ENCODE measurements around the gene METTL8.

The METTL8 gene
- total RNA-seq: 17.8 to 30.2 (median 25.2) reads per million in 4 donors

- DNase-seq: no peak
These were observed at the start of gene METTL8 for GRCh38 chr2:171433763-171434012. Gene METTL8, minus strand, starts transcription at chr2:171433990. Its CDS starts 41,805 bp downstream, at chr2:171392185.

- no peak for DNase-seq
These were observed 49.1 kb upstream of the METTL8 start for GRCh38 chr2:171482877-171483276.

GRCh38 chr2:171482308-171482707 lies 48.5 kb upstream of the METTL8 start:
- DNase-seq: no peak

GRCh38 chr2:171480908-171481307 lies 47.1 kb upstream of the METTL8 start:
- no peak for DNase-seq

- DNase-seq: peak in 1 of 5 donors; percentile 21
These were observed 45.5 kb upstream of the METTL8 start for GRCh38 chr2:171479154-171479814.

- DNase-seq: no peak
These were observed 44.6 kb upstream of the METTL8 start for GRCh38 chr2:171478345-171478744.

- DNase-seq: no peak
These were observed 42.2 kb upstream of the METTL8 start for GRCh38 chr2:171475979-171476378.

- DNase-seq: no peak
These were observed 36.3 kb upstream of the METTL8 start for GRCh38 chr2:171470129-171470528.

GRCh38 chr2:171469176-171469575 lies 35.4 kb upstream of the METTL8 start:
- no peak for DNase-seq

- no peak for DNase-seq
These were observed 26.7 kb upstream of the METTL8 start for GRCh38 chr2:171460537-171460936.

- DNase-seq: no peak
These were observed 25.7 kb upstream of the METTL8 start for GRCh38 chr2:171459498-171459897.

- DNase-seq: no peak
These were observed 19.0 kb upstream of the METTL8 start for GRCh38 chr2:171452773-171453172.

GRCh38 chr2:171451074-171451473 lies 17.3 kb upstream of the METTL8 start:
- no peak for DNase-seq

- DNase-seq: no peak
These were observed 13.9 kb upstream of the METTL8 start for GRCh38 chr2:171447675-171448074.

- no peak for DNase-seq
These were observed 7.7 kb upstream of the METTL8 start for GRCh38 chr2:171441470-171441869.

GRCh38 chr2:171436307-171436706 lies 2.5 kb upstream of the METTL8 start:
- DNase-seq: no peak

GRCh38 chr2:171434013-171434989 lies 511 bp upstream of the METTL8 start, which contains the start of gene DCAF17:
Gene DCAF17, plus strand, starts transcription at chr2:171434226. Its CDS starts 352 bp downstream, at chr2:171434578.
- DNase-seq: peak; percentile 86 to 98 (median 90)

- DNase-seq: peak in 2 of 5 donors; percentile 23 to 47
These were observed 624 bp downstream of the METTL8 start for GRCh38 chr2:171432969-171433762.

GRCh38 chr2:171432206-171432968 lies 1.4 kb downstream of the METTL8 start:
- DNase-seq: no peak

- no peak for DNase-seq
These were observed 2.1 kb downstream of the METTL8 start for GRCh38 chr2:171431677-171432167.

- no peak for DNase-seq
These were observed 3.0 kb downstream of the METTL8 start for GRCh38 chr2:171430516-171431410.

Measured in T-helper 1 cell (primary cell).